B cell (primary cell): ENCODE measurements around the gene CD44. TPM values are rescaled to one million over a fixed set of nuclear protein-coding genes. Genes with fewer than 3 reads are reported as not detected.

Experiments used
- ATAC-seq: fragments of 200-7000 bp; cut with Tn5 transposase; one replicate; pipeline ENCODE4 v1.10.0; 2021; ENCODE audit warnings: low read depth, mild to moderate bottlenecking, moderate number of reproducible peaks, moderate library complexity
- CTCF ChIA-PET: fragments of 350-600 bp; sonication (Branson Sonifier 250); formaldehyde crosslinking; loops from one replicate; lab custom pipeline; 2021; ENCODE audit warnings: antibody characterized with exemption, inconsistent platforms; lab: Charles Lee
- POLR2A ChIA-PET: fragments of 350-600 bp; sonication (Branson Sonifier 250); formaldehyde crosslinking; loops from one replicate; lab custom pipeline; 2021; ENCODE audit warnings: antibody characterized with exemption; lab: Charles Lee
- DNase-seq: peaks from one replicate; pipeline ENCODE4 v3.0.0; 2013
- H2AFZ ChIP-seq: 2 replicates; pipeline ENCODE4 v1.6.1; 2012; ENCODE audit warnings: mild to moderate bottlenecking, low read depth, low read length; ENCODE audit not compliant: insufficient read depth, poor library complexity, severe bottlenecking
- H3K27ac ChIP-seq, 2 donors: 1 replicate in 1 of 2; 2 replicates in 1 of 2; pipeline ENCODE4 v1.5.1; 2012 to 2013; ENCODE audit warnings: low read length in 2 of 2, mild to moderate bottlenecking in 2 of 2, moderate library complexity in 1 of 2
- H3K27me3 ChIP-seq, 4 experiments: fragments of 200-600 bp in 1 of 4; sonication (generic) in 1 of 4; replicated peaks in 1 of 4; 1 replicate in 2 of 4; 2 replicates in 2 of 4; pipeline versions ENCODE4 v1.6.1 to v1.7.0; 2013 to 2016; ENCODE audit warnings: low read length in 3 of 4, mild to moderate bottlenecking in 2 of 4, mixed read lengths in 1 of 4, moderate library complexity in 1 of 4; ENCODE audit not compliant: insufficient read depth in 4 of 4, control insufficient read depth in 3 of 4; ENCODE audit errors: control extremely low read depth in 1 of 4
- H3K36me3 ChIP-seq, 2 experiments: replicated peaks in 1 of 2; 1 replicate in 1 of 2; 2 replicates in 1 of 2; pipeline versions ENCODE4 v1.6.1 to v1.7.1; 2013; ENCODE audit warnings: low read length in 1 of 2; ENCODE audit not compliant: insufficient read depth in 2 of 2, control insufficient read depth in 1 of 2; ENCODE audit errors: control extremely low read depth in 1 of 2, extremely low read depth in 1 of 2
- H3K4me1 ChIP-seq, 2 donors: fragments of 200-600 bp in 1 of 2; sonication (generic) in 1 of 2; 1 replicate in 1 of 2; 2 replicates in 1 of 2; pipeline versions ENCODE4 v1.5.1 to v1.6.1; 2013 to 2017; ENCODE audit warnings: low read length in 2 of 2; ENCODE audit not compliant: control insufficient read depth in 2 of 2, insufficient read depth in 2 of 2
- H3K4me2 ChIP-seq: replicated peaks from 2 replicates; pipeline ENCODE3; 2012; ENCODE audit warnings: mild to moderate bottlenecking, low read depth, low read length; ENCODE audit not compliant: poor library complexity, severe bottlenecking
- H3K4me3 ChIP-seq, 5 experiments: fragments of 200-600 bp in 1 of 5; sonication (generic) in 1 of 5; 1 replicate in 3 of 5; 2 replicates in 2 of 5; pipeline versions ENCODE4 v1.5.1 to v1.7.0; 2011 to 2016; ENCODE audit warnings: low read length in 4 of 5, mild to moderate bottlenecking in 4 of 5, low read depth in 2 of 5, control low read depth in 1 of 5, moderate library complexity in 1 of 5; ENCODE audit not compliant: insufficient read depth in 1 of 5; ENCODE audit errors: control extremely low read depth in 1 of 5, extremely low read depth in 1 of 5
- H3K79me2 ChIP-seq: fragments of 200-600 bp; sonication (generic); one replicate; pipeline ENCODE4 v1.6.0; 2016; ENCODE audit warnings: low read length; ENCODE audit not compliant: control insufficient read depth, insufficient read depth
- H3K9ac ChIP-seq: fragments of 200-600 bp; sonication (generic); 2 replicates; pipeline ENCODE4 v1.6.1; 2017; ENCODE audit warnings: mild to moderate bottlenecking, low read length, moderate library complexity
- H3K9me3 ChIP-seq, 3 donors: one replicate each; pipeline versions ENCODE4 v1.6.1 to v1.7.1; 2013; ENCODE audit warnings: low read length in 2 of 3; ENCODE audit not compliant: control insufficient read depth in 2 of 3, insufficient read depth in 1 of 3; ENCODE audit errors: control extremely low read depth in 1 of 3
- H4K20me1 ChIP-seq: 2 replicates; pipeline ENCODE4 v1.6.0; 2012; ENCODE audit warnings: mild to moderate bottlenecking, low read length; ENCODE audit not compliant: insufficient read depth, control insufficient read depth, poor library complexity, severe bottlenecking
- H3K27ac Mint-ChIP-seq: one replicate; pipeline ENCODE4 v1.8.0; 2021; ENCODE audit warnings: mixed read lengths
- H3K27me3 Mint-ChIP-seq: one replicate; pipeline ENCODE4 v1.8.0; 2021; ENCODE audit warnings: mixed read lengths
- H3K4me1 Mint-ChIP-seq: one replicate; pipeline ENCODE4 v1.8.0; 2021; ENCODE audit warnings: mixed read lengths
- H3K4me3 Mint-ChIP-seq: one replicate; pipeline ENCODE4 v1.8.0; 2021; ENCODE audit warnings: mixed read lengths
- H3K9me3 Mint-ChIP-seq: one replicate; pipeline ENCODE4 v1.8.0; 2022; ENCODE audit warnings: mixed read lengths; ENCODE audit not compliant: insufficient read depth
- EZH2 ChIP-seq: IDR thresholded peaks from 2 replicates; pipeline ENCODE4 v1.6.1; 2012; ENCODE audit warnings: borderline replicate concordance, low read depth, mild to moderate bottlenecking, moderate library complexity, low read length; ENCODE audit not compliant: insufficient read depth, poor library complexity, severe bottlenecking
- WGBS: methylation state at CpG from one replicate; pipeline ENCODE4 v1.1.5; 2013; ENCODE audit warnings: missing lambda C conversion rate; ENCODE audit not compliant: insufficient coverage; 5-methylcytosine and 5-hydroxymethylcytosine counted together
- intact Hi-C: fragments of 100-400 bp; cut with micrococcal nuclease; formaldehyde crosslinking; loops from one replicate; pipeline ENCODE4 v1.10.0; 2022
- polyA plus RNA-seq: library from polyadenylated mRNA; depleted of rRNA; stranded (reverse); fragments of >200 nt; gene quantifications from 2 replicates; pipeline ENCODE4 v1.2.3, GENCODE V29; 2012
- total RNA-seq, 2 donors: library from RNA; stranded (reverse); fragments of 120-200 nt in 1 of 2; gene quantifications; 1 replicate in 1 of 2; 2 replicates in 1 of 2; pipeline versions ENCODE4 v1.2.3 to v1.2.4, GENCODE V29; 2013 to 2022
- TF ChIP-seq, protein P1 (sequence below): fragments of 200-600 bp; IDR thresholded peaks from one replicate; pipeline ENCODE4 v1.8.0; 2022; ENCODE audit warnings: antibody characterized with exemption, mild to moderate bottlenecking

CD44 gene
- total and polyA plus RNA-seq, 2 donors (not counting 1 experiment from before 2014, with no cell fraction given), result 261 to 896 TPM

- H3K4me1 Mint-ChIP-seq, result peaks cover 62% of the 10 kb centered on the region
- no peaks in the 10 kb centered on the region for H3K27me3 ChIP-seq
- no peak overlapping the region for H3K4me3 Mint-ChIP-seq
- intact Hi-C loops, result loop anchor here (5.0 to 10.0 kb wide), 2 partner anchors 46 to 134 kb away; no protein-coding TSS in a partner anchor
- peak overlapping the region; percentile 39 for H3K4me2 ChIP-seq
- no peak for ATAC-seq
- H3K4me3 ChIP-seq, result no peak overlapping the region
- H3K79me2 ChIP-seq, result peaks cover 17% of the 10 kb centered on the region
- TF ChIP-seq, protein P1, sequence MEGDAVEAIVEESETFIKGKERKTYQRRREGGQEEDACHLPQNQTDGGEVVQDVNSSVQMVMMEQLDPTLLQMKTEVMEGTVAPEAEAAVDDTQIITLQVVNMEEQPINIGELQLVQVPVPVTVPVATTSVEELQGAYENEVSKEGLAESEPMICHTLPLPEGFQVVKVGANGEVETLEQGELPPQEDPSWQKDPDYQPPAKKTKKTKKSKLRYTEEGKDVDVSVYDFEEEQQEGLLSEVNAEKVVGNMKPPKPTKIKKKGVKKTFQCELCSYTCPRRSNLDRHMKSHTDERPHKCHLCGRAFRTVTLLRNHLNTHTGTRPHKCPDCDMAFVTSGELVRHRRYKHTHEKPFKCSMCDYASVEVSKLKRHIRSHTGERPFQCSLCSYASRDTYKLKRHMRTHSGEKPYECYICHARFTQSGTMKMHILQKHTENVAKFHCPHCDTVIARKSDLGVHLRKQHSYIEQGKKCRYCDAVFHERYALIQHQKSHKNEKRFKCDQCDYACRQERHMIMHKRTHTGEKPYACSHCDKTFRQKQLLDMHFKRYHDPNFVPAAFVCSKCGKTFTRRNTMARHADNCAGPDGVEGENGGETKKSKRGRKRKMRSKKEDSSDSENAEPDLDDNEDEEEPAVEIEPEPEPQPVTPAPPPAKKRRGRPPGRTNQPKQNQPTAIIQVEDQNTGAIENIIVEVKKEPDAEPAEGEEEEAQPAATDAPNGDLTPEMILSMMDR, result no peak
- TF ChIP-seq EZH2, result no peak
- H4K20me1 ChIP-seq, result no peaks in the 10 kb centered on the region
- H3K9ac ChIP-seq, result no peak overlapping the region
- ChIA-PET POLR2A (no interaction called here), CTCF (no interaction called here)
- no peak for DNase-seq
- H2AFZ ChIP-seq, result no peak overlapping the region
- H3K9me3 ChIP-seq, result peaks cover 0 to 3% (median 0%) of the 10 kb centered on the region in 3 donors
- H3K9me3 Mint-ChIP-seq, result no peaks in the 10 kb centered on the region
- no CpG with 5 or more reads among the region's 3 CpGs for WGBS
- peak overlapping the region in 1 of 2 donors; percentile 23 for H3K27ac ChIP-seq
- H3K27ac Mint-ChIP-seq, result peak overlapping the region; percentile 50
- peaks cover 39 to 44% of the 10 kb centered on the region in 2 donors for H3K4me1 ChIP-seq
- H3K36me3 ChIP-seq, result peaks cover 3 to 62% of the 10 kb centered on the region in 2 experiments
- no peaks in the 10 kb centered on the region for H3K27me3 Mint-ChIP-seq
Observed at GRCh38 chr11:35210876-35211546, 72.0 kb downstream of the CD44 start.

- Histone ChIP-seq H3K4me2 (peak overlapping the region; percentile 39), H3K27me3 (no peaks in the 10 kb centered on the region), H3K36me3 (peaks cover 3 to 63% of the 10 kb centered on the region in 2 experiments), H3K9ac (peak overlapping the region; percentile 1), H2AFZ (no peak overlapping the region), H3K9me3 (peaks cover 0 to 3% (median 0%) of the 10 kb centered on the region in 3 donors), H3K4me1 (peaks cover 48 to 53% of the 10 kb centered on the region in 2 donors), H3K79me2 (peaks cover 15% of the 10 kb centered on the region), H4K20me1 (no peaks in the 10 kb centered on the region), H3K27ac (peak overlapping the region; percentile 23 to 55), H3K4me3 (peak overlapping the region in 2 of 5 experiments; percentile 9 to 12)
- H3K4me1 Mint-ChIP-seq, result peaks cover 68% of the 10 kb centered on the region
- peak overlapping the region; percentile 14 for H3K4me3 Mint-ChIP-seq
- peak overlapping the region; percentile 62 for H3K27ac Mint-ChIP-seq
- DNase-seq (peak; percentile 74), ATAC-seq (peak; percentile 72)
- H3K27me3 Mint-ChIP-seq, result no peaks in the 10 kb centered on the region
- no CpG with 5 or more reads among the region's 3 CpGs for WGBS
- H3K9me3 Mint-ChIP-seq, result no peaks in the 10 kb centered on the region
- no peak for TF ChIP-seq EZH2
- POLR2A ChIA-PET, result no interaction called here
- CTCF ChIA-PET, result interaction anchor here (0.7 kb wide), 1 partner anchor 57 kb away, joined by 3 read pairs; no protein-coding TSS in a partner anchor
- intact Hi-C loops, result loop anchor here (1.0 to 10.0 kb wide), 3 partner anchors 47 to 773 kb away; no protein-coding TSS in a partner anchor
Observed at GRCh38 chr11:35211952-35212351, 73.0 kb downstream of the CD44 start.
